Stimulated activated CD4-positive, alpha-beta T cell treated with anti-CD3 and anti-CD28 coated beads, Interleukin-15, amount 100 ng/mL, for 24 hours (primary cell): ENCODE measurements around the gene SEC16A.
"Not testable (repeated sequence)": the region's sequence is repeated elsewhere in the genome, so short reads cannot be mapped to it uniquely, and the experiment has no call there.

Experiments
- DNase-seq: peaks from one replicate; pipeline ENCODE4 v3.0.0-alpha.2; 2020

The SEC16A gene

GRCh38 chr9:136436055-136436634, 46.7 kb downstream of the SEC16A start:
- DNase-seq: no peak

GRCh38 chr9:136434580-136435169, 48.2 kb downstream of the SEC16A start:
- no peak for DNase-seq

- DNase-seq: no peak
These were observed 48.8 kb downstream of the SEC16A start for GRCh38 chr9:136433849-136434579.

- no peak for DNase-seq
These were observed 49.7 kb downstream of the SEC16A start for GRCh38 chr9:136433043-136433715.

GRCh38 chr9:136432591-136432990, 50.2 kb downstream of the SEC16A start:
- DNase-seq: no peak

- no peak for DNase-seq
These were observed 51.0 kb downstream of the SEC16A start for GRCh38 chr9:136431782-136432350.

- DNase-seq: no peak
These were observed 52.1 kb downstream of the SEC16A start for GRCh38 chr9:136430588-136431234.

- no peak for DNase-seq
These were observed 53.0 kb downstream of the SEC16A start for GRCh38 chr9:136429683-136430491.

- DNase-seq: no peak
These were observed 53.7 kb downstream of the SEC16A start for GRCh38 chr9:136429075-136429628.

- no peak for DNase-seq
These were observed 56.1 kb downstream of the SEC16A start for GRCh38 chr9:136426787-136427186.

GRCh38 chr9:136425367-136425766, 57.5 kb downstream of the SEC16A start:
- not testable (repeated sequence) for DNase-seq

- no peak for DNase-seq
These were observed 58.0 kb downstream of the SEC16A start for GRCh38 chr9:136424750-136425362.

GRCh38 chr9:136423432-136424146, 59.3 kb downstream of the SEC16A start:
- no peak for DNase-seq

GRCh38 chr9:136422876-136423275, 60.0 kb downstream of the SEC16A start:
- DNase-seq: no peak

- no peak for DNase-seq
These were observed 61.0 kb downstream of the SEC16A start for GRCh38 chr9:136421791-136422190.

GRCh38 chr9:136419092-136419420, 63.8 kb downstream of the SEC16A start:
- DNase-seq: no peak

GRCh38 chr9:136418182-136419091, 64.4 kb downstream of the SEC16A start:
- no peak for DNase-seq

GRCh38 chr9:136416914-136417313, 65.9 kb downstream of the SEC16A start:
- DNase-seq: no peak

GRCh38 chr9:136416427-136416826, 66.4 kb downstream of the SEC16A start:
- DNase-seq: no peak

GRCh38 chr9:136412962-136413361, 69.9 kb downstream of the SEC16A start:
- no peak for DNase-seq
